Upper lobe of right lung (tissue), 1 donor: Measurements from ENCODE around the gene BSN. TPM values are rescaled to one million over a fixed set of nuclear protein-coding genes. Genes with fewer than 3 reads are reported as not detected.

ENCODE experiments used
- ATAC-seq: fragments of 200-7000 bp; cut with Tn5 transposase; one replicate; pipeline ENCODE4 v1.9.1; 2020; ENCODE audit warnings: mild to moderate bottlenecking, moderate library complexity
- DNase-seq: peaks from one replicate; pipeline ENCODE4 v3.0.0-alpha.2; 2020
- H3K27ac ChIP-seq: fragments of 200-600 bp; one replicate; pipeline ENCODE4 v1.8.0; 2022
- H3K27me3 ChIP-seq: fragments of 200-600 bp; one replicate; pipeline ENCODE4 v1.8.0; 2022; ENCODE audit warnings: mild to moderate bottlenecking
- H3K36me3 ChIP-seq: fragments of 200-600 bp; one replicate; pipeline ENCODE4 v1.8.0; 2022
- H3K4me1 ChIP-seq: fragments of 200-600 bp; one replicate; pipeline ENCODE4 v1.8.0; 2022
- H3K4me3 ChIP-seq: fragments of 200-600 bp; one replicate; pipeline ENCODE4 v1.8.0; 2022; ENCODE audit warnings: mild to moderate bottlenecking
- H3K9me3 ChIP-seq: fragments of 200-600 bp; one replicate; pipeline ENCODE4 v1.8.0; 2022
- intact Hi-C: fragments of 100-400 bp; cut with DNase I; formaldehyde crosslinking; loops from one replicate; pipeline ENCODE4 v1.11.0; 2022
- total RNA-seq: library from RNA; stranded (reverse); fragmentation: NEBNext Ultra II Directional; extraction: Animal tissue kit (Norgen Biotek cat#: 25700); gene quantifications from one replicate; pipeline ENCODE4 v1.2.1, GENCODE V29; 2021
- TF ChIP-seq, protein P1 (sequence below): fragments of 200-600 bp; IDR thresholded peaks from one replicate; pipeline ENCODE4 v1.8.0; 2022; ENCODE audit warnings: antibody characterized with exemption
- donor health status: DM: no; HTN: yes; CAD: no; lungs with severe emphysema.

The BSN gene
- total RNA-seq, 1 donor from 2014 or later = 0.43 TPM

DNA sequence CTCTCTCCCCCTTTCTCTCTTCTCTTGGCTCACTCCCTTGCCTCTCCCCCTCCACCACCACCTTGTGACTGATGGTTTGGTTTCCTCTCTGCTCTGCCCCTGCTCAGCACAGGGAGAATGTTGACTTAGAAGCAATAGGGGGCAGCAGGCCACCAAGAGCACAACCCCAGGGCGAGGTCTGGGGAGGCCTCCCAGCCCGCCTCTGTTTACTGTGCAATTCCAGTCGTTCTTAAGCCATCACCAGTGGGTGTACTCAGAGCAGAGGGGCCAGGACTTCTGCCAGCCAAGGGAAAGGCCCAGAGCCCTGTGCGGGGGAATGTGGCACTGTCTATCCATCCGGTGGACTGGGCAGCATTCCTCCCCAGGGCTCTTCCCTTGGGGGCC, 114.1 kb downstream of the BSN start:
- TF ChIP-seq, protein P1, sequence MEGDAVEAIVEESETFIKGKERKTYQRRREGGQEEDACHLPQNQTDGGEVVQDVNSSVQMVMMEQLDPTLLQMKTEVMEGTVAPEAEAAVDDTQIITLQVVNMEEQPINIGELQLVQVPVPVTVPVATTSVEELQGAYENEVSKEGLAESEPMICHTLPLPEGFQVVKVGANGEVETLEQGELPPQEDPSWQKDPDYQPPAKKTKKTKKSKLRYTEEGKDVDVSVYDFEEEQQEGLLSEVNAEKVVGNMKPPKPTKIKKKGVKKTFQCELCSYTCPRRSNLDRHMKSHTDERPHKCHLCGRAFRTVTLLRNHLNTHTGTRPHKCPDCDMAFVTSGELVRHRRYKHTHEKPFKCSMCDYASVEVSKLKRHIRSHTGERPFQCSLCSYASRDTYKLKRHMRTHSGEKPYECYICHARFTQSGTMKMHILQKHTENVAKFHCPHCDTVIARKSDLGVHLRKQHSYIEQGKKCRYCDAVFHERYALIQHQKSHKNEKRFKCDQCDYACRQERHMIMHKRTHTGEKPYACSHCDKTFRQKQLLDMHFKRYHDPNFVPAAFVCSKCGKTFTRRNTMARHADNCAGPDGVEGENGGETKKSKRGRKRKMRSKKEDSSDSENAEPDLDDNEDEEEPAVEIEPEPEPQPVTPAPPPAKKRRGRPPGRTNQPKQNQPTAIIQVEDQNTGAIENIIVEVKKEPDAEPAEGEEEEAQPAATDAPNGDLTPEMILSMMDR = no peak
- intact Hi-C loops = loop anchor here (10.0 kb wide), 1 partner anchor 114 kb away; the partner anchor contains the start of gene BSN

GRCh38 chr3:49668861-49669260, 114.6 kb downstream of the BSN start:
- ATAC-seq (no peak), DNase-seq (no peak)
- H3K4me1 ChIP-seq = peaks cover 5% of the 10 kb centered on the region
- intact Hi-C loops = loop anchor here (10.0 kb wide), 1 partner anchor 114 kb away; the partner anchor contains the start of gene BSN
- no peaks in the 10 kb centered on the region for H3K9me3 ChIP-seq
- H3K36me3 ChIP-seq = no peaks in the 10 kb centered on the region
- H3K27me3 ChIP-seq = no peaks in the 10 kb centered on the region
- H3K27ac ChIP-seq = no peak overlapping the region
- TF ChIP-seq, protein P1 = no peak
- no peak overlapping the region for H3K4me3 ChIP-seq

More for the DNA sequence above, 114.1 kb downstream of the BSN start:
- H3K36me3 ChIP-seq = no peaks in the 10 kb centered on the region
- H3K4me3 ChIP-seq = no peak overlapping the region
- H3K27ac ChIP-seq = no peak overlapping the region
- DNase-seq (no peak), ATAC-seq (no peak)
- H3K27me3 ChIP-seq = no peaks in the 10 kb centered on the region
- H3K4me1 ChIP-seq = peaks cover 4% of the 10 kb centered on the region
- H3K9me3 ChIP-seq = no peaks in the 10 kb centered on the region

- Histone ChIP-seq H3K27me3 (no peaks in the 10 kb centered on the region), H3K9me3 (no peaks in the 10 kb centered on the region), H3K4me3 (no peak overlapping the region), H3K4me1 (peaks cover 5% of the 10 kb centered on the region), H3K36me3 (no peaks in the 10 kb centered on the region), H3K27ac (no peak overlapping the region)
- TF ChIP-seq, protein P1 = no peak
- no peak for DNase-seq
- no peak for ATAC-seq
- intact Hi-C loops = loop anchor here (10.0 kb wide), 1 partner anchor 115 kb away; the partner anchor contains the start of gene BSN
These were observed 115.1 kb downstream of the BSN start for GRCh38 chr3:49669352-49669751.

- no peaks in the 10 kb centered on the region for H3K9me3 ChIP-seq
- no peaks in the 10 kb centered on the region for H3K27me3 ChIP-seq
- TF ChIP-seq, protein P1 = no peak
- no peak for ATAC-seq
- DNase-seq = no peak
- intact Hi-C loops = no loop called here
- peaks cover 12% of the 10 kb centered on the region for H3K4me1 ChIP-seq
- H3K27ac ChIP-seq = no peak overlapping the region
- no peaks in the 10 kb centered on the region for H3K36me3 ChIP-seq
- H3K4me3 ChIP-seq = no peak overlapping the region
These were observed 116.6 kb downstream of the BSN start for GRCh38 chr3:49670940-49671290.

- DNase-seq (peak; percentile 84), ATAC-seq (peak; percentile 36)
- TF ChIP-seq, protein P1 = peak; percentile 73
- Histone ChIP-seq H3K4me3 (no peak overlapping the region), H3K9me3 (no peaks in the 10 kb centered on the region), H3K36me3 (peaks cover 6% of the 10 kb centered on the region), H3K27ac (no peak overlapping the region), H3K4me1 (peaks cover 12% of the 10 kb centered on the region), H3K27me3 (no peaks in the 10 kb centered on the region)
- intact Hi-C loops = no loop called here
These were observed 117.3 kb downstream of the BSN start for GRCh38 chr3:49671291-49672288.
